Activated CD8-positive, alpha-beta T cell treated with anti-CD3 and anti-CD28 coated beads for 36 hours (primary cell): ENCODE measurements around the gene ALDH18A1. TPM values are rescaled to one million over a fixed set of nuclear protein-coding genes. Genes with fewer than 3 reads are reported as not detected.
A peak's percentile ranks its signal among the peaks of the same experiment; 100 is the strongest.

Source experiments
- ATAC-seq: fragments of 200-7000 bp; cut with Tn5 transposase; one replicate; pipeline ENCODE4 v1.10.0; 2021; ENCODE audit warnings: mild to moderate bottlenecking, moderate library complexity
- CTCF ChIA-PET: fragments of 350-600 bp; sonication (Branson Sonifier 250); formaldehyde crosslinking; loops from one replicate; lab custom pipeline; 2021; ENCODE audit warnings: antibody characterized with exemption; lab: Charles Lee
- POLR2A ChIA-PET: fragments of 350-600 bp; sonication (Branson Sonifier 250); formaldehyde crosslinking; loops from one replicate; lab custom pipeline; 2021; ENCODE audit warnings: antibody characterized with exemption; lab: Charles Lee
- DNase-seq: peaks from one replicate; pipeline ENCODE4 v3.0.0-alpha.2; 2020
- H3K27ac Mint-ChIP-seq: one replicate; pipeline ENCODE4 v1.8.0; 2021; ENCODE audit warnings: mild to moderate bottlenecking, mixed read lengths
- H3K27me3 Mint-ChIP-seq: one replicate; pipeline ENCODE4 v1.8.0; 2021; ENCODE audit warnings: mixed read lengths
- H3K36me3 Mint-ChIP-seq: one replicate; pipeline ENCODE4 v1.8.0; 2021; ENCODE audit warnings: low read depth, mixed read lengths
- H3K4me1 Mint-ChIP-seq: one replicate; pipeline ENCODE4 v1.8.0; 2021; ENCODE audit warnings: low read depth, mixed read lengths
- H3K4me3 Mint-ChIP-seq: one replicate; pipeline ENCODE4 v1.8.0; 2021; ENCODE audit warnings: mild to moderate bottlenecking, moderate library complexity, mixed read lengths
- H3K9me3 Mint-ChIP-seq: one replicate; pipeline ENCODE4 v1.8.0; 2021; ENCODE audit warnings: mixed read lengths
- CTCF ChIP-seq: fragments of 200-600 bp; IDR thresholded peaks from one replicate; pipeline ENCODE4 v1.8.0; 2022; ENCODE audit warnings: antibody characterized with exemption, mild to moderate bottlenecking
- intact Hi-C: fragments of 100-400 bp; cut with micrococcal nuclease; formaldehyde crosslinking; loops from one replicate; pipeline ENCODE4 v1.10.0; 2022
- total RNA-seq, 2 experiments: library from RNA; stranded (reverse); gene quantifications; one replicate each; pipeline ENCODE4 v1.2.3, GENCODE V29; 2021

ALDH18A1 gene
- total RNA-seq, 2 experiments from 2014 or later: 119 TPM

- intact Hi-C loops: loop anchor here (1.0 kb wide), 2 partner anchors 148 to 171 kb away; no protein-coding TSS in a partner anchor
- ChIA-PET POLR2A (interaction anchor here (0.6 to 1.9 kb wide), 11 partner anchors 11 to 395 kb away, joined by 3 to 7 read pairs (median 3); partner anchors contain the start of gene ALDH18A1), CTCF (interaction anchor here (0.6 to 4.5 kb wide), 77 partner anchors 9 to 646 kb away, joined by 3 to 262 read pairs (median 4); partner anchors contain the start of genes ALDH18A1, CC2D2B, ENTPD1 and ZNF518A)
- H3K27me3 Mint-ChIP-seq: peaks cover 2% of the 10 kb centered on the region
- peak within 1 kb of the TSS; percentile 93 for H3K27ac Mint-ChIP-seq
- H3K4me1 Mint-ChIP-seq: peaks cover 38% of the 10 kb centered on the region
- peak within 1 kb of the TSS; percentile 98 for H3K4me3 Mint-ChIP-seq
- no peaks in the 10 kb centered on the region for H3K9me3 Mint-ChIP-seq
- H3K36me3 Mint-ChIP-seq: peaks cover 27% of the 10 kb centered on the region
- TF ChIP-seq CTCF: peak; percentile 98
- ATAC-seq (peak; percentile 98), DNase-seq (peak; percentile 97)
Observed at GRCh38 chr10:95693668-95694534, 37.4 kb upstream of the ALDH18A1 start, which contains the start of gene TCTN3. Gene TCTN3 (minus strand): TSS chr10:95693927. CDS start chr10:95693899, 28 bp downstream.

- ChIA-PET POLR2A (interaction anchor here (0.6 to 1.9 kb wide), 13 partner anchors 9 to 396 kb away, joined by 3 to 7 read pairs (median 3); partner anchors contain the start of gene ALDH18A1), CTCF (interaction anchor here (0.6 to 4.5 kb wide), 72 partner anchors 9 to 647 kb away, joined by 3 to 262 read pairs (median 4); partner anchors contain the start of genes ALDH18A1, CC2D2B, ENTPD1 and ZNF518A)
- Mint-ChIP-seq H3K4me3 (peak overlapping the region; percentile 98), H3K36me3 (peaks cover 31% of the 10 kb centered on the region), H3K27ac (peak overlapping the region; percentile 93), H3K9me3 (no peaks in the 10 kb centered on the region), H3K27me3 (no peaks in the 10 kb centered on the region), H3K4me1 (peaks cover 41% of the 10 kb centered on the region)
- ATAC-seq (no peak), DNase-seq (no peak)
- intact Hi-C loops: no loop called here
- no peak for TF ChIP-seq CTCF
Observed at GRCh38 chr10:95693071-95693667, 36.7 kb upstream of the ALDH18A1 start.

GRCh38 chr10:95691281-95691680 lies 34.8 kb upstream of the ALDH18A1 start:
- Mint-ChIP-seq H3K9me3 (no peaks in the 10 kb centered on the region), H3K4me3 (no peak overlapping the region), H3K27me3 (no peaks in the 10 kb centered on the region), H3K27ac (peak overlapping the region; percentile 25), H3K36me3 (peaks cover 32% of the 10 kb centered on the region), H3K4me1 (peaks cover 41% of the 10 kb centered on the region)
- CTCF ChIA-PET: interaction anchor here (1.0 kb wide), 1 partner anchor 150 kb away, joined by 3 read pairs; no protein-coding TSS in a partner anchor
- ATAC-seq: no peak
- DNase-seq: no peak
- TF ChIP-seq CTCF: no peak
- intact Hi-C loops: no loop called here
- POLR2A ChIA-PET: no interaction called here

- Mint-ChIP-seq H3K27ac (no peak overlapping the region), H3K9me3 (no peaks in the 10 kb centered on the region), H3K4me3 (no peak overlapping the region), H3K4me1 (peaks cover 35% of the 10 kb centered on the region), H3K27me3 (no peaks in the 10 kb centered on the region), H3K36me3 (peaks cover 38% of the 10 kb centered on the region)
- intact Hi-C loops: no loop called here
- DNase-seq (no peak), ATAC-seq (no peak)
- CTCF ChIA-PET: interaction anchor here (1.0 kb wide), 1 partner anchor 152 kb away, joined by 5 read pairs; no protein-coding TSS in a partner anchor
- no peak for TF ChIP-seq CTCF
- POLR2A ChIA-PET: no interaction called here
Observed at GRCh38 chr10:95688648-95689047, 32.1 kb upstream of the ALDH18A1 start.
